WI38 (cell line): ENCODE results near the gene NCR2.

Source experiments
- H3K4me3 ChIP-seq: 2 replicates; pipeline ENCODE4 v1.5.1; 2011; ENCODE audit warnings: low read depth, mild to moderate bottlenecking, control low read depth, low read length
- TF ChIP-seq, protein P1 (sequence below): IDR thresholded peaks from 2 replicates; pipeline ENCODE4 v1.5.1; 2012; ENCODE audit warnings: low read depth, mild to moderate bottlenecking, control low read depth, low read length

NCR2 gene

DNA sequence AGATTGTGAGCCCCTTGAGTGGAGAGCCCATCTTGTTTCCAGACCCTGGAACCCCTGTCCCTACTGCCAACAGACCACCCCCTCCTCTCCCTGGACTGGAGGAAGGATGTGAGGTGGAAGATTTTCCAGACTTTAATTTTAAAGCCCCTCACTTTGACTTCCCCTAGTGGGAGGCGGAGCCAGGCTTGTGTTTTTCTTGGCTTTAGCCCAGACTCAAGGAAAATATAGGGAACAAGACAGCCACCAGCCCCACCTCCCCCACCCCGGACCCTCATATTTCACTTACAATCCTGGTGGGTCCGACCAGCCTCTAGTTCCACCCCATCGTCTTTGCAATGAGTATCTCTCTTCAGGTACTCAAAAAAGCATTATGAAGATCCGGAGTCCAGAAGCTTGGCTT is 40.8 kb downstream of the NCR2 start:
- TF ChIP-seq, protein P1, sequence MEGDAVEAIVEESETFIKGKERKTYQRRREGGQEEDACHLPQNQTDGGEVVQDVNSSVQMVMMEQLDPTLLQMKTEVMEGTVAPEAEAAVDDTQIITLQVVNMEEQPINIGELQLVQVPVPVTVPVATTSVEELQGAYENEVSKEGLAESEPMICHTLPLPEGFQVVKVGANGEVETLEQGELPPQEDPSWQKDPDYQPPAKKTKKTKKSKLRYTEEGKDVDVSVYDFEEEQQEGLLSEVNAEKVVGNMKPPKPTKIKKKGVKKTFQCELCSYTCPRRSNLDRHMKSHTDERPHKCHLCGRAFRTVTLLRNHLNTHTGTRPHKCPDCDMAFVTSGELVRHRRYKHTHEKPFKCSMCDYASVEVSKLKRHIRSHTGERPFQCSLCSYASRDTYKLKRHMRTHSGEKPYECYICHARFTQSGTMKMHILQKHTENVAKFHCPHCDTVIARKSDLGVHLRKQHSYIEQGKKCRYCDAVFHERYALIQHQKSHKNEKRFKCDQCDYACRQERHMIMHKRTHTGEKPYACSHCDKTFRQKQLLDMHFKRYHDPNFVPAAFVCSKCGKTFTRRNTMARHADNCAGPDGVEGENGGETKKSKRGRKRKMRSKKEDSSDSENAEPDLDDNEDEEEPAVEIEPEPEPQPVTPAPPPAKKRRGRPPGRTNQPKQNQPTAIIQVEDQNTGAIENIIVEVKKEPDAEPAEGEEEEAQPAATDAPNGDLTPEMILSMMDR: no peak

DNA sequence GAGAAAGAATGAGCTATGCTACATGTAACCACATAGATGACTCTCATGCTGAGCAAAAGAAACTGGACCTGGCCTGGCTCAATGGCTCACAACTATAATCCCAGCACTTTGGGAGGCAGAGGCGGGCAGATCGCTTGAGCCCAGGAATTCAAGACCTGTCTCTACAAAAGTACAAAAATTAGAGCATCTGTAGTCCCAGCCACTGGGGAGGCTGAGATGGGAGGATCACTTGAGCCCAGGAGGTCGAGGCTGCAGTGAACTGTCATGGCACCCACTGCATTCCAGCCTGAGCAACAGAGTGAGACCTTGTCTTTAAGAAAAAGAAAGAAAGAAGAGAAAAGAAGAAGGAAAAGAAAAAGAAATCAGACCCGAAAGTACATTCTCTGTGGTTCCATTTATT is 41.7 kb downstream of the NCR2 start:
- no peak overlapping the region for H3K4me3 ChIP-seq
- TF ChIP-seq, protein P1: no peak

More for the DNA sequence above, 40.8 kb downstream of the NCR2 start:
- H3K4me3 ChIP-seq: no peak overlapping the region

DNA sequence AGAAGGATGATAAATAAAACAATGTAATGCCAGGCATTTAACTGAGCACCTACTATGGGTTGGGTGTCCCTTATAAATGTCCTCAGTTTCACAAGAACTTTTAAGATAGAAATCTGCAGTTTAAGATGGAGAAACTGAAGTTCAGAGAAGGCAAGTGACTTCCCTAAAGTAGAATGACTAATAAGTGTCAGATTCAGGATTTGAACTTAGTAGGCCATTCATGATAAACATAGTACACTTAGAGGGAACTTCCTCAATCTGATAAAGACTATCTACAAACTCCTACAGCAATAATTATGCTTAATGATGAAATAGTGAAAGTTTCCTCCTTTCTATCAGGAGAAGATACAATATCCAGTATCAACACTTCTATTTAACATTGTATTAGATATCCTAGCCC is 43.9 kb downstream of the NCR2 start:
- H3K4me3 ChIP-seq: no peak overlapping the region
- TF ChIP-seq, protein P1: no peak

DNA sequence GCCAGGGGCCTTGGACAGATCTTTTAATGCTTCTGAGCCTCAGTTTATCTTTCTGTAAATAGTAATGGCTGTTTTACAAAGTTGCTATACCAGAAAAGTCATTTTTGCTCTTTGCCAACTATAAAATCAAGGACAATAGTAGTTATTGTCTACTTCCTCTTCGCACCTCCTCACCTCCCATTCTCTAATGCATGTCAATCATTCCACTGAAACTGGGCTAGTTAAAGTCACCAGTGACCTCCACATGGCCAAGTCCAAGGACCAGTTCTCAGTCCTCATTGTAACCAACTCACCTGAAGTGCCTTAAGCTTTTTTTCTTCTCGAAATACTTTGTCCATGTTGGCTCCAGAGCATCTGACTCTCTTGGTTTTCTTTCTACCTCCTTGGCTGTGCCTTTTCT is 51.2 kb downstream of the NCR2 start:
- TF ChIP-seq, protein P1: no peak

DNA sequence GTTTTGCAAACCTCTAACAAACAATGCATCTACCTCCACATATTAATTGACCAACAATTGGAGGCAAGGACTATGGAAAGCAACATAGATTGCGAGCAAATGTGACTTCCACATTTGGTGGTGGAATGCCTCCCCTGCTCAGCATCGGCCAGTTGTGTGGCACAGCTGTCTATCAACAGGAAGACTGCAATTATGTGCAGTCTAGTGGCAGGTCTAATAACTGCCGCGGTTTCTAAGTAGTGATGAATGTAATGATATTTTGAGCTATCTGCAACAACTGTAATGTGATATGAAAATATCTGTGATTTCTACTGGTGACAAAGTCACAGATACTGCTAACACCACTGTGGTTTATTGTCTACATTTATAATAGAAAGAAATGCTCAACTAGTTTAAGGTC is 56.8 kb downstream of the NCR2 start:
- TF ChIP-seq, protein P1: no peak

More for the DNA sequence above, 51.2 kb downstream of the NCR2 start:
- H3K4me3 ChIP-seq: no peak overlapping the region

DNA sequence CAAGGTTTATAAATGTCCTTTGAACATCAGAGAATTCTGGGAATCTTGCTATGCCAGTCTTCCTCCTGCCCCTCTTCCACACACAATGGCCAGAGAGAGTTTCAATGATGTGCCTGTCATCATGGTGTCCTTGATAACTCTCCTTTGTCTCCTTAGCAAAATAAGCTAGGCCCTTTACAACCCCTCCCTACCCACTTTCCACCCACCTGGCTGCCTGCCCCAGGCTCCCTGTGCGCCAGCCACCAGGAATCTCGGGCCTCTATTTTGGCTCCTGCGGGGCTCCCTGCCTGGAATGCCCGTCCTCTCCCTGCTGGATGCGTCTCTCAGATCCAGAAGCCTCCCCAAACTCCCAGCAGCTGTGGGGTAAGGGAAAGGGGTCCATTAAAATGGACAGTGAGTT is 60.9 kb downstream of the NCR2 start:
- no peak overlapping the region for H3K4me3 ChIP-seq
- TF ChIP-seq, protein P1: no peak

More for the DNA sequence above, 56.8 kb downstream of the NCR2 start:
- no peak overlapping the region for H3K4me3 ChIP-seq

DNA sequence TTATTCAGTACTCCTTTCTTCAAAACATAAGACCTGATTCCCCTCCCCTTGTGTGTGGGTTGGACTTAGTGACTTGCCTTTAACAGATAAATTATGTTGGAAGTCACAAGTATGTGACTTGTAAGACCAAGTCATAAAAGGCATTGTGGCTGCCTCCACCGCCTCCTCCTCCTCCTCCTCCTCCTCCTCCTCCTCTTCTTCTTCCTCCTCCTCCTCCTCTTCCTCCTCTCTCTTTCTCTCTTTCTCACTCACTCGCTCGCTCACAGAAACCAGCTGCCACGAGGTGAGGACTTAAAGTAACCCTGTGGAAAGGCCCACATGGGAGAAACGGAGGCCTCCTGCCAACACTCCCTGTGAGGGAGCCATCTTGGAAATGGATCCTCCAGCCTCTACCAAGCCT is 64.0 kb downstream of the NCR2 start:
- H3K4me3 ChIP-seq: no peak overlapping the region
- TF ChIP-seq, protein P1: no peak
